HepG2 (cell line): ENCODE measurements around the gene YWHAH.

Experiments used
- ARHGAP35 ChIP-seq: sonication (generic); formaldehyde crosslinking; IDR thresholded peaks from 2 replicates; pipeline ENCODE4 v1.9.0; 2022; ENCODE audit warnings: mild to moderate bottlenecking, inconsistent platforms, moderate library complexity, missing genetic modification reagents, borderline replicate concordance
- GTF2F1 ChIP-seq: fragments of 150-350 bp; IDR thresholded peaks from 2 replicates; pipeline ENCODE4 v1.6.1; 2014; ENCODE audit warnings: low read length
- HNRNPUL1 ChIP-seq: fragments of 200-400 bp; formaldehyde crosslinking; IDR thresholded peaks from 2 replicates; pipeline ENCODE4 v1.6.1; 2017; ENCODE audit warnings: low read depth, mild to moderate bottlenecking, low read length, moderate library complexity
- MYC ChIP-seq: sonication (generic); formaldehyde crosslinking; IDR thresholded peaks from 2 replicates; pipeline ENCODE4 v1.9.0; 2021; ENCODE audit warnings: missing genetic modification reagents, borderline replicate concordance
- POLR2A ChIP-seq, 2 experiments: IDR thresholded peaks; 2 replicates each; pipeline ENCODE4 v1.6.1; 2011; ENCODE audit warnings: low read depth in 2 of 2, low read length in 2 of 2, mild to moderate bottlenecking in 1 of 2, moderate library complexity in 1 of 2; ENCODE audit not compliant: insufficient read depth in 1 of 2
- ZNF17 ChIP-seq: sonication (generic); formaldehyde crosslinking; IDR thresholded peaks from 2 replicates; pipeline ENCODE4 v1.5.0; 2020; ENCODE audit warnings: mild to moderate bottlenecking, missing genetic modification reagents
- ZNF773 ChIP-seq: sonication (generic); formaldehyde crosslinking; IDR thresholded peaks from 2 replicates; pipeline ENCODE4 v1.4.0; 2020; ENCODE audit warnings: missing genetic modification reagents, borderline replicate concordance
- ZNF780A ChIP-seq: sonication (generic); formaldehyde crosslinking; IDR thresholded peaks from 2 replicates; pipeline ENCODE4 v1.8.0; 2022; ENCODE audit warnings: mild to moderate bottlenecking, missing genetic modification reagents, moderate library complexity
- TF ChIP-seq, protein P1 (sequence below): sonication (generic); formaldehyde crosslinking; IDR thresholded peaks from 2 replicates; pipeline ENCODE4 v1.4.0; 2020; ENCODE audit warnings: missing genetic modification reagents
- TF ChIP-seq, protein P2 (sequence below): sonication (generic); formaldehyde crosslinking; IDR thresholded peaks from 2 replicates; pipeline ENCODE4 v1.8.0; 2022; ENCODE audit warnings: mild to moderate bottlenecking, missing genetic modification reagents
- TF ChIP-seq, protein P3 (sequence below): sonication (generic); formaldehyde crosslinking; IDR thresholded peaks from 2 replicates; pipeline ENCODE4 v1.5.0; 2020; ENCODE audit warnings: mild to moderate bottlenecking, missing genetic modification reagents, moderate library complexity
- TF ChIP-seq, protein P4 (sequence below): sonication (generic); formaldehyde crosslinking; IDR thresholded peaks from 2 replicates; pipeline ENCODE4 v1.5.0; 2020; ENCODE audit warnings: mild to moderate bottlenecking, missing genetic modification reagents
- TF ChIP-seq, protein P5 (sequence below): sonication (generic); formaldehyde crosslinking; IDR thresholded peaks from 2 replicates; pipeline ENCODE4 v1.4.0; 2020; ENCODE audit warnings: missing genetic modification reagents, borderline replicate concordance
- TF ChIP-seq, protein P6 (sequence below): IDR thresholded peaks from 2 replicates; pipeline ENCODE4 v1.6.1; 2016; ENCODE audit warnings: mild to moderate bottlenecking, missing biosample characterization, missing genetic modification reagents

DNA sequence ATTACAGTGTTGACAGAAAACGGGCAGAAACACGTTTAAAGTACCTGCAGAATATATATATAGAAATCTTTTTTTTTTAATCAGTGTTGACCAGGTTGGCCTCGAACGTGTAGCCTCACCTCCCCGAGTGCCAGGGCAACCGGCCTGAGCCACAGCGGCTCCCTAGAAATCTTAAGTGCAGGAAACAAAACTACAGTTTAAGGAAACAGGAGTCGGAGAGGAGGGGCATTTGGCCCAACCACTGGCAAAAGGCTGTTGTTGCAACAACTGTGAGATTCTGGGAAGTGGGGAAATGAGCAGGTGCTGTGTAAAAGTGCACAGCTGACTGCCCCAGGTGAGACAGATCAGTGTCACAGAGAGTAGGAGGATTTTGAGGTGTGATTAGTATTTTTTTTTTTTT is 3.7 kb downstream of the YWHAH start:
- TF ChIP-seq, protein P1, sequence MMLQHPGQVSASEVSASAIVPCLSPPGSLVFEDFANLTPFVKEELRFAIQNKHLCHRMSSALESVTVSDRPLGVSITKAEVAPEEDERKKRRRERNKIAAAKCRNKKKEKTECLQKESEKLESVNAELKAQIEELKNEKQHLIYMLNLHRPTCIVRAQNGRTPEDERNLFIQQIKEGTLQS = no peak
- TF ChIP-seq, protein P2, sequence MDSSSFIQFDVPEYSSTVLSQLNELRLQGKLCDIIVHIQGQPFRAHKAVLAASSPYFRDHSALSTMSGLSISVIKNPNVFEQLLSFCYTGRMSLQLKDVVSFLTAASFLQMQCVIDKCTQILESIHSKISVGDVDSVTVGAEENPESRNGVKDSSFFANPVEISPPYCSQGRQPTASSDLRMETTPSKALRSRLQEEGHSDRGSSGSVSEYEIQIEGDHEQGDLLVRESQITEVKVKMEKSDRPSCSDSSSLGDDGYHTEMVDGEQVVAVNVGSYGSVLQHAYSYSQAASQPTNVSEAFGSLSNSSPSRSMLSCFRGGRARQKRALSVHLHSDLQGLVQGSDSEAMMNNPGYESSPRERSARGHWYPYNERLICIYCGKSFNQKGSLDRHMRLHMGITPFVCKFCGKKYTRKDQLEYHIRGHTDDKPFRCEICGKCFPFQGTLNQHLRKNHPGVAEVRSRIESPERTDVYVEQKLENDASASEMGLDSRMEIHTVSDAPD (CRISPR knock-in tag) = no peak
- TF ChIP-seq ZNF780A (CRISPR knock-in tag) (no peak), ZNF773 (CRISPR knock-in tag) (no peak), MYC (CRISPR knock-in tag) (no peak), ZNF17 (CRISPR knock-in tag) (no peak), POLR2A (IDR thresholded peaks at IDR 0.05; ENCODE audit: insufficient read depth in 1 of 2, low read depth in 2 of 2, low read length in 2 of 2) (no peak), GTF2F1 (no peak), ARHGAP35 (CRISPR knock-in tag) (no peak), HNRNPUL1 (no peak)
- TF ChIP-seq, protein P3, sequence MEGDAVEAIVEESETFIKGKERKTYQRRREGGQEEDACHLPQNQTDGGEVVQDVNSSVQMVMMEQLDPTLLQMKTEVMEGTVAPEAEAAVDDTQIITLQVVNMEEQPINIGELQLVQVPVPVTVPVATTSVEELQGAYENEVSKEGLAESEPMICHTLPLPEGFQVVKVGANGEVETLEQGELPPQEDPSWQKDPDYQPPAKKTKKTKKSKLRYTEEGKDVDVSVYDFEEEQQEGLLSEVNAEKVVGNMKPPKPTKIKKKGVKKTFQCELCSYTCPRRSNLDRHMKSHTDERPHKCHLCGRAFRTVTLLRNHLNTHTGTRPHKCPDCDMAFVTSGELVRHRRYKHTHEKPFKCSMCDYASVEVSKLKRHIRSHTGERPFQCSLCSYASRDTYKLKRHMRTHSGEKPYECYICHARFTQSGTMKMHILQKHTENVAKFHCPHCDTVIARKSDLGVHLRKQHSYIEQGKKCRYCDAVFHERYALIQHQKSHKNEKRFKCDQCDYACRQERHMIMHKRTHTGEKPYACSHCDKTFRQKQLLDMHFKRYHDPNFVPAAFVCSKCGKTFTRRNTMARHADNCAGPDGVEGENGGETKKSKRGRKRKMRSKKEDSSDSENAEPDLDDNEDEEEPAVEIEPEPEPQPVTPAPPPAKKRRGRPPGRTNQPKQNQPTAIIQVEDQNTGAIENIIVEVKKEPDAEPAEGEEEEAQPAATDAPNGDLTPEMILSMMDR (CRISPR knock-in tag) = no peak
- TF ChIP-seq, protein P4, sequence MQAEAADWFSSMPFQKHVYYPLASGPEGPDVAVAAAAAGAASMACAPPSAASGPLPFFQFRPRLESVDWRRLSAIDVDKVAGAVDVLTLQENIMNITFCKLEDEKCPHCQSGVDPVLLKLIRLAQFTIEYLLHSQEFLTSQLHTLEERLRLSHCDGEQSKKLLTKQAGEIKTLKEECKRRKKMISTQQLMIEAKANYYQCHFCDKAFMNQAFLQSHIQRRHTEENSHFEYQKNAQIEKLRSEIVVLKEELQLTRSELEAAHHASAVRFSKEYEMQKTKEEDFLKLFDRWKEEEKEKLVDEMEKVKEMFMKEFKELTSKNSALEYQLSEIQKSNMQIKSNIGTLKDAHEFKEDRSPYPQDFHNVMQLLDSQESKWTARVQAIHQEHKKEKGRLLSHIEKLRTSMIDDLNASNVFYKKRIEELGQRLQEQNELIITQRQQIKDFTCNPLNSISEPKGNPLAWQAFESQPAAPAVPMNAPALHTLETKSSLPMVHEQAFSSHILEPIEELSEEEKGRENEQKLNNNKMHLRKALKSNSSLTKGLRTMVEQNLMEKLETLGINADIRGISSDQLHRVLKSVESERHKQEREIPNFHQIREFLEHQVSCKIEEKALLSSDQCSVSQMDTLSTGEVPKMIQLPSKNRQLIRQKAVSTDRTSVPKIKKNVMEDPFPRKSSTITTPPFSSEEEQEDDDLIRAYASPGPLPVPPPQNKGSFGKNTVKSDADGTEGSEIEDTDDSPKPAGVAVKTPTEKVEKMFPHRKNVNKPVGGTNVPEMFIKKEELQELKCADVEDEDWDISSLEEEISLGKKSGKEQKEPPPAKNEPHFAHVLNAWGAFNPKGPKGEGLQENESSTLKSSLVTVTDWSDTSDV = no peak
- TF ChIP-seq, protein P5, sequence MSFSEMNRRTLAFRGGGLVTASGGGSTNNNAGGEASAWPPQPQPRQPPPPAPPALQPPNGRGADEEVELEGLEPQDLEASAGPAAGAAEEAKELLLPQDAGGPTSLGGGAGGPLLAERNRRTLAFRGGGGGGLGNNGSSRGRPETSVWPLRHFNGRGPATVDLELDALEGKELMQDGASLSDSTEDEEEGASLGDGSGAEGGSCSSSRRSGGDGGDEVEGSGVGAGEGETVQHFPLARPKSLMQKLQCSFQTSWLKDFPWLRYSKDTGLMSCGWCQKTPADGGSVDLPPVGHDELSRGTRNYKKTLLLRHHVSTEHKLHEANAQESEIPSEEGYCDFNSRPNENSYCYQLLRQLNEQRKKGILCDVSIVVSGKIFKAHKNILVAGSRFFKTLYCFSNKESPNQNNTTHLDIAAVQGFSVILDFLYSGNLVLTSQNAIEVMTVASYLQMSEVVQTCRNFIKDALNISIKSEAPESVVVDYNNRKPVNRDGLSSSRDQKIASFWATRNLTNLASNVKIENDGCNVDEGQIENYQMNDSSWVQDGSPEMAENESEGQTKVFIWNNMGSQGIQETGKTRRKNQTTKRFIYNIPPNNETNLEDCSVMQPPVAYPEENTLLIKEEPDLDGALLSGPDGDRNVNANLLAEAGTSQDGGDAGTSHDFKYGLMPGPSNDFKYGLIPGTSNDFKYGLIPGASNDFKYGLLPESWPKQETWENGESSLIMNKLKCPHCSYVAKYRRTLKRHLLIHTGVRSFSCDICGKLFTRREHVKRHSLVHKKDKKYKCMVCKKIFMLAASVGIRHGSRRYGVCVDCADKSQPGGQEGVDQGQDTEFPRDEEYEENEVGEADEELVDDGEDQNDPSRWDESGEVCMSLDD = no peak
- TF ChIP-seq, protein P6, sequence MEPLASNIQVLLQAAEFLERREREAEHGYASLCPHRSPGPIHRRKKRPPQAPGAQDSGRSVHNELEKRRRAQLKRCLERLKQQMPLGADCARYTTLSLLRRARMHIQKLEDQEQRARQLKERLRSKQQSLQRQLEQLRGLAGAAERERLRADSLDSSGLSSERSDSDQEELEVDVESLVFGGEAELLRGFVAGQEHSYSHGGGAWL (CRISPR knock-in tag) = no peak
